AG04450 (cell line): ENCODE results near the gene MTUS2. TPM values are rescaled to one million over a fixed set of nuclear protein-coding genes. Genes with fewer than 3 reads are reported as not detected.

Experiments used
- CTCF ChIA-PET: fragments of 300-600, 350-600 bp; formaldehyde crosslinking; extraction: SDS; loops from one replicate; lab custom pipeline; 2022; ENCODE audit warnings: antibody characterized with exemption, inconsistent platforms; lab: Charles Lee
- POLR2A ChIA-PET: fragments of 350-600 bp; formaldehyde crosslinking; extraction: SDS; loops from one replicate; lab custom pipeline; 2021; ENCODE audit warnings: antibody characterized with exemption, inconsistent platforms; lab: Yijun Ruan, JAX
- DNase-seq: peaks from one replicate; pipeline ENCODE4 v3.0.0-alpha.2; 2011; ENCODE audit warnings: low read depth, low spot score
- H3K27ac ChIP-seq: one replicate; pipeline ENCODE4 v1.5.1; 2012; ENCODE audit warnings: low read depth, low read length, control low read depth
- H3K27me3 ChIP-seq: one replicate; pipeline ENCODE4 v1.6.0; 2012; ENCODE audit warnings: low read length; ENCODE audit not compliant: control insufficient read depth, insufficient read depth
- H3K4me3 ChIP-seq: 2 replicates; pipeline ENCODE4 v1.5.1; 2011; ENCODE audit warnings: mild to moderate bottlenecking, low read depth, low read length, control low read depth
- H3K9me3 ChIP-seq: 2 replicates; pipeline ENCODE4 v1.5.1; 2012; ENCODE audit warnings: low read length; ENCODE audit not compliant: control insufficient read depth, insufficient read depth
- polyA plus RNA-seq: library from polyadenylated mRNA; depleted of rRNA; stranded (reverse); fragments of >200 nt; gene quantifications from 2 replicates; pipeline ENCODE4 v1.2.3, GENCODE V29; 2011
- TF ChIP-seq, protein P1 (sequence below): IDR thresholded peaks from 2 replicates; pipeline ENCODE4 v1.5.1; 2011; ENCODE audit warnings: low read depth, low read length, control low read depth, inconsistent platforms

The MTUS2 gene
- polyA plus RNA-seq, 1 experiment, result 0.02 TPM

DNA sequence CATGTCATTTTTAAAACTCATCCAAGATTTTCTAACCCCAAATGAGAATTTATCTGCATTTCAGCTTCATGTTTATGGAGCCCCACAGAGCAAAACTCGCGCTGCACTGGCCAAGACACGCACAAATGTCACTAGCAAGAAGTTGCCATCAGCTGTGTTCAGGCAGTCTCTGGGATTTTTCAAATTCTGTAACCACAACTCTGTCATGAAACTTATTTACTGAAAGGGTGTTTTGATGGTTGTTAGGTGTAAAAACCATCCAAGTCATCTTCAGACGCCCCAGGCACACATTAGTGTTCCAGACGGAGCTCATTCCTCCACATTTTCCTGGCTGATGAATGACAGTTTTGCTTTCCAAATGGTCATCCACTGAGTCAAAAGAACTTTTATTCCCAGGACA is 712.0 kb downstream of the MTUS2 start:
- H3K9me3 ChIP-seq, result no peaks in the 10 kb centered on the region
- ChIA-PET CTCF (interaction anchor here (1.1 kb wide), 1 partner anchor 24 kb away, joined by 3 read pairs; no protein-coding TSS in a partner anchor), POLR2A (no interaction called here)
- DNase-seq, result no peak
- H3K27ac ChIP-seq, result no peak overlapping the region
- H3K4me3 ChIP-seq, result no peak overlapping the region
- TF ChIP-seq, protein P1, sequence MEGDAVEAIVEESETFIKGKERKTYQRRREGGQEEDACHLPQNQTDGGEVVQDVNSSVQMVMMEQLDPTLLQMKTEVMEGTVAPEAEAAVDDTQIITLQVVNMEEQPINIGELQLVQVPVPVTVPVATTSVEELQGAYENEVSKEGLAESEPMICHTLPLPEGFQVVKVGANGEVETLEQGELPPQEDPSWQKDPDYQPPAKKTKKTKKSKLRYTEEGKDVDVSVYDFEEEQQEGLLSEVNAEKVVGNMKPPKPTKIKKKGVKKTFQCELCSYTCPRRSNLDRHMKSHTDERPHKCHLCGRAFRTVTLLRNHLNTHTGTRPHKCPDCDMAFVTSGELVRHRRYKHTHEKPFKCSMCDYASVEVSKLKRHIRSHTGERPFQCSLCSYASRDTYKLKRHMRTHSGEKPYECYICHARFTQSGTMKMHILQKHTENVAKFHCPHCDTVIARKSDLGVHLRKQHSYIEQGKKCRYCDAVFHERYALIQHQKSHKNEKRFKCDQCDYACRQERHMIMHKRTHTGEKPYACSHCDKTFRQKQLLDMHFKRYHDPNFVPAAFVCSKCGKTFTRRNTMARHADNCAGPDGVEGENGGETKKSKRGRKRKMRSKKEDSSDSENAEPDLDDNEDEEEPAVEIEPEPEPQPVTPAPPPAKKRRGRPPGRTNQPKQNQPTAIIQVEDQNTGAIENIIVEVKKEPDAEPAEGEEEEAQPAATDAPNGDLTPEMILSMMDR, result no peak
- H3K27me3 ChIP-seq, result no peaks in the 10 kb centered on the region

GRCh38 chr13:29532821-29533220 is 712.7 kb downstream of the MTUS2 start:
- POLR2A ChIA-PET, result no interaction called here
- TF ChIP-seq, protein P1, result no peak
- Histone ChIP-seq H3K27ac (no peak overlapping the region), H3K27me3 (no peaks in the 10 kb centered on the region), H3K4me3 (no peak overlapping the region), H3K9me3 (no peaks in the 10 kb centered on the region)
- CTCF ChIA-PET, result no interaction called here
- no peak for DNase-seq

DNA sequence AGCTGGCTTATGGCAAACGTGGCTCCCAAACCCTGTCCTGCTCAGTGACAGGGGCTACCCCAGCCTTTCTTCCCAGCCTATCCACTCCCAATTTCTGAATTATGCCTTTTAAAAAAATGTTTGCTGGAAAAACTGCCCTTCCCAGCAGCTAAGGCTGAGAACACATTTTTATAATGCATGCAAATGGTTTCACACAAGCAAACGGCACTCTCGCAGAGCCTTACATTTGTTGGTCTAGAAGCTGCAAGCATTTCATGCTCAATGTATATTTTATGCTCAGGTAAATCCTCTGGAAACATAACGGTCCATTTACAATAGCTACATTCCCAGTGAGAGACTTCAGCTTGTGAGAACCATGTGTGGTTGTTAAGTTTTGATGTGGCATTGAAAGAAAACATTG is 713.9 kb downstream of the MTUS2 start:
- no peak overlapping the region for H3K4me3 ChIP-seq
- TF ChIP-seq, protein P1, result no peak
- DNase-seq, result no peak
- no peaks in the 10 kb centered on the region for H3K9me3 ChIP-seq
- CTCF ChIA-PET, result interaction anchor here (1.3 kb wide), 1 partner anchor 26 kb away, joined by 3 read pairs; no protein-coding TSS in a partner anchor
- no peaks in the 10 kb centered on the region for H3K27me3 ChIP-seq
- POLR2A ChIA-PET, result no interaction called here
- no peak overlapping the region for H3K27ac ChIP-seq

GRCh38 chr13:29535663-29536655 is 715.8 kb downstream of the MTUS2 start:
- no peaks in the 10 kb centered on the region for H3K27me3 ChIP-seq
- no peaks in the 10 kb centered on the region for H3K9me3 ChIP-seq
- no peak overlapping the region for H3K27ac ChIP-seq
- TF ChIP-seq, protein P1, result no peak
- POLR2A ChIA-PET, result no interaction called here
- CTCF ChIA-PET, result no interaction called here
- H3K4me3 ChIP-seq, result no peak overlapping the region
- DNase-seq, result no peak

GRCh38 chr13:29536853-29537252 is 716.7 kb downstream of the MTUS2 start:
- TF ChIP-seq, protein P1, result no peak
- CTCF ChIA-PET, result no interaction called here
- no peaks in the 10 kb centered on the region for H3K27me3 ChIP-seq

More at GRCh38 chr13:29536853-29537252, 716.7 kb downstream of the MTUS2 start:
- POLR2A ChIA-PET, result no interaction called here
- no peak for DNase-seq
- no peak overlapping the region for H3K27ac ChIP-seq
- H3K9me3 ChIP-seq, result no peaks in the 10 kb centered on the region
- H3K4me3 ChIP-seq, result no peak overlapping the region
